Astrocyte (in vitro differentiated cells and primary cell): ENCODE results near the gene MOXD1.

Source experiments
- CTCF ChIP-seq: IDR thresholded peaks from 2 replicates; pipeline ENCODE4 v1.5.1; 2011; ENCODE audit warnings: low read depth, mild to moderate bottlenecking, inconsistent platforms, low read length, moderate library complexity; ENCODE audit not compliant: insufficient read depth
- EZH2 ChIP-seq: IDR thresholded peaks from 2 replicates; pipeline ENCODE4 v1.6.1; 2012; ENCODE audit warnings: mild to moderate bottlenecking, low read length, inconsistent platforms; ENCODE audit not compliant: insufficient read depth

GRCh38 chr6:132316970-132317369 is 84.3 kb downstream of the MOXD1 start:
- TF ChIP-seq CTCF (no peak), EZH2 (no peak)
